Fibroblast of pulmonary artery (primary cell): ENCODE data around the gene MBP.
A peak's percentile ranks its signal among the peaks of the same experiment; 100 is the strongest.

Source experiments
- DNase-seq: peaks from one replicate; pipeline ENCODE4 v3.0.0-alpha.2; 2010; ENCODE audit warnings: low read depth
- H3K4me3 ChIP-seq: replicated peaks from 2 replicates; pipeline ENCODE4 v1.5.1; 2011; ENCODE audit warnings: low read depth, mild to moderate bottlenecking, control low read depth, low read length, moderate library complexity
- TF ChIP-seq, protein P1 (sequence below): IDR thresholded peaks from 2 replicates; pipeline ENCODE4 v1.5.1; 2011; ENCODE audit warnings: mild to moderate bottlenecking, control low read depth, low read length, inconsistent platforms; ENCODE audit errors: missing control alignments

Gene MBP

DNA sequence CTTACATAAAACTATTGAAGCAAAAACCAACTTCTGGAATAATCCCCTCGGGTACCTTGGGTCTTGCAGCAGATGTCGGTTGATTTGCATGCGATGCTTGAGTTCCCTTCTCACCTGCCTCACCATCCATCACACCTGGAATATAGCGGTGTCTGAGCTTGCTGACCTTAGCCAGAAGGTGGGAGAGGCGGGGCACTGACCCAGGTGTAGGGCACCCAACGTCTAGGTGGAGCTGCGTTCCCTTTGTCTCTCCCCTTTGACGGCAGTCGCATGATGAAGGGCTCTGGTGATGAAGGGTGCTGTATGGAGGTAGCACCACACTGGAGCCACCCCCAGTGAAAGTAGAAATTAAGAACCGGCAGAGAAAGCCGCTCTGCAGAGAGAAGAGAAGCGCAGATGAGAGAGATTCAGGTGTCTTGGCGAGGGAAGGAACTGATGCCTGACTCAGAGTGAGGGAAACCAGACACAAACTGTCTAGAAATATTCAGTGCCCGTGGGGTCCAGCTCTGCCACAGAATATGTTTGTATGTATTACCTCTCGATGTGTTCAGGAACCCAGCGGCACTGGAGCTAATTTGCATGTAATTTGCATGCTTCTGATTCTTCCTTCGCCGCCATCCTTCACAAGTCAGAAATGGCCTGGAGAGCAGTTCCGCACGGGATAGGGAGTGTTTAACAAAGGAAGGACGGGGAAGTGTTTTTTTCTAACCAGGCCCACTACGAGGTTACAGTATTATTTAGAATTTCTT is 19.4 kb upstream of the MBP start:
- TF ChIP-seq, protein P1, sequence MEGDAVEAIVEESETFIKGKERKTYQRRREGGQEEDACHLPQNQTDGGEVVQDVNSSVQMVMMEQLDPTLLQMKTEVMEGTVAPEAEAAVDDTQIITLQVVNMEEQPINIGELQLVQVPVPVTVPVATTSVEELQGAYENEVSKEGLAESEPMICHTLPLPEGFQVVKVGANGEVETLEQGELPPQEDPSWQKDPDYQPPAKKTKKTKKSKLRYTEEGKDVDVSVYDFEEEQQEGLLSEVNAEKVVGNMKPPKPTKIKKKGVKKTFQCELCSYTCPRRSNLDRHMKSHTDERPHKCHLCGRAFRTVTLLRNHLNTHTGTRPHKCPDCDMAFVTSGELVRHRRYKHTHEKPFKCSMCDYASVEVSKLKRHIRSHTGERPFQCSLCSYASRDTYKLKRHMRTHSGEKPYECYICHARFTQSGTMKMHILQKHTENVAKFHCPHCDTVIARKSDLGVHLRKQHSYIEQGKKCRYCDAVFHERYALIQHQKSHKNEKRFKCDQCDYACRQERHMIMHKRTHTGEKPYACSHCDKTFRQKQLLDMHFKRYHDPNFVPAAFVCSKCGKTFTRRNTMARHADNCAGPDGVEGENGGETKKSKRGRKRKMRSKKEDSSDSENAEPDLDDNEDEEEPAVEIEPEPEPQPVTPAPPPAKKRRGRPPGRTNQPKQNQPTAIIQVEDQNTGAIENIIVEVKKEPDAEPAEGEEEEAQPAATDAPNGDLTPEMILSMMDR: no peak
- DNase-seq: no peak
- no peak overlapping the region for H3K4me3 ChIP-seq

DNA sequence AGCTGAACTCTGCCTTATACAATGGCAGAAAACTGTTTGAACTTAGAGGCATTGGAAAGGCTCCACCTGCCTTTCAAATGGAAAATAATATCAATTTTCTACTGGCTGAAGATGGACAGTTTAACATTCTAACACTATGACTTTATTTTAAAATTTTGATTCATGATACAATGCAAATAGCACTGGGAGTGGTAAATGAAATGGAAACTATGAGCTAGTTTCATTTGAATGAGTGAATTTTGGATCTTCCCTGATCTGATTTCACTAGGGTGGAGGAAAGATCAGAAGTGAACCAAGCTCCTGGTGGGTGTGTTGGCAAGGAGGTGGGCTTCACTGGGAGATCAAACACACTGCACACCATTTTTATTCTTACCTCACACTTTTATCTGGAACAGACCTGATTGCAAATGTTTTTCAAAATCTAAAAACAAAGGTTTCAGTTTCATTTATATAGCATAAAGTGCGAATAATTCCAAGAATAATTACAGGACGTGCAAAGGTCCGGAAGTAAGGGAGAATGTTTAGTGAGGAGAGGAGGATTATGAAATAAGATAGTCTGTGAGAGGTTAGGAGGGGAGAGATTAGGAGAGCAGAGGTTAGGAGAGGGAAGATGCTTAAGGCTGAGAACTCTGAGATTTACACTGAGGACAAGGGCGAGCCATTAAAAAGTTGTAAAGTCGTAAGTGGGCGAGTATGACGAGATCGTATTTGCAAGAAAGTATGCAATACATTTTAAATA is 18.6 kb upstream of the MBP start:
- TF ChIP-seq, protein P1: no peak
- DNase-seq: no peak
- no peak overlapping the region for H3K4me3 ChIP-seq

DNA sequence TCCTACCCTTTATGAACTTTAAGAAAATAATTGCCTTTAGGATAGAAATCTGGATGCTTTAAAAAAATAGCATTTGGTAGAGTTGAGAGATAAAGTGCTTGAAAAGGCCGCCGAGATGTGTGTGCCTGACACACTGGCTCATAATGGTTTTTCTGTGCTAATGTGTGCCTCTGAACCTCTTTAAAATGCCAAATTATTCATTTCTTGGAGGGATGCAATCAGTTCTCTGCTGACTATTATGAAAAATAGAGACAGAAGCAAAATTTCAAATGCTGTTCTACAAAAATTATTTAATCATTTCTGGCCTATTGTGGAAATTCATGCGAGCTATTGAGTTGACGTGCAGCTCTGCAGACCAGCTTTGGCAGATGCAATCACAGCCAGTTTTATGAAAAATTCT is 18.0 kb upstream of the MBP start:
- DNase-seq: no peak
- H3K4me3 ChIP-seq: no peak overlapping the region
- TF ChIP-seq, protein P1: no peak

DNA sequence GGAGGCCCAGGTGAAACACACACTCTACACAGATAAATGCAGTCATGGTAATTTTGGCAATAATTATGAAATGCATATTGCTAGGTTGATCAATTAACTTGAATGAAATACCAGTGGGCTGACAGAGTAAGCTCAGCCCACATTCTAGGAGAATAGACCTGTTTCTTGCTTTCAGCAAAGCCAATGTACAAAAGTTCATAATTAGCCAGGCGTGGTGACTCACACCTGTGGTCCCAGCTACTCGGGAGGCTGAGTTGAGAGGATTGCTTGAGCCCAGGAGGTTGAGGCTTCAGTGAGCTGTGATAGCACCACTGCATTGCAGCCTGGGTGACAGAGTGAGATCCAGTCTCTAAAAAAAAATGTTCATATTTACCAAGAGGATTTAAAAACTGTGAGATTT is 15.7 kb upstream of the MBP start:
- TF ChIP-seq, protein P1: no peak
- H3K4me3 ChIP-seq: no peak overlapping the region
- DNase-seq: no peak

DNA sequence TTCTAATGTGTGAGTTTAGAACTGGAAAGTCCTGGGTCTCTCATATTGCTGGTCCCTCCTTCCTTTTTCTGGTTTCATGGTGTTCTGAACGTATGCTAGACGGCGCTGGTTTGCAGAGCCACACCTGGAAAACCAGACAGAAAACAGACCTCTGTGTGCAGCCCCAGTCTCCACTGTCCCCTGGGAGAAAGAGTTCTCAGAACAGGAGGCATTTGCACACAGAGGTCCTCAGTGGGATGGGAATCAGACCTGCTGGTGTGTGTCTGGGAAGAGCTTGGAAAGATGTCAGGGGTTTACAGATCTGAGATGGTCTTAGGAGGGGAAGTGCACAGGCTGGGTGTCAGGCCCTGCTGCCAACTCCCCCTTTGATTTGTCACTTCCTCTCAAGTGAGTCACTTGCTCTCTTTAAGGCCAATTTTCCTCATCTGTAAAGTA is 14.9 kb upstream of the MBP start:
- H3K4me3 ChIP-seq: no peak overlapping the region
- TF ChIP-seq, protein P1: no peak
- DNase-seq: peak; percentile 45

DNA sequence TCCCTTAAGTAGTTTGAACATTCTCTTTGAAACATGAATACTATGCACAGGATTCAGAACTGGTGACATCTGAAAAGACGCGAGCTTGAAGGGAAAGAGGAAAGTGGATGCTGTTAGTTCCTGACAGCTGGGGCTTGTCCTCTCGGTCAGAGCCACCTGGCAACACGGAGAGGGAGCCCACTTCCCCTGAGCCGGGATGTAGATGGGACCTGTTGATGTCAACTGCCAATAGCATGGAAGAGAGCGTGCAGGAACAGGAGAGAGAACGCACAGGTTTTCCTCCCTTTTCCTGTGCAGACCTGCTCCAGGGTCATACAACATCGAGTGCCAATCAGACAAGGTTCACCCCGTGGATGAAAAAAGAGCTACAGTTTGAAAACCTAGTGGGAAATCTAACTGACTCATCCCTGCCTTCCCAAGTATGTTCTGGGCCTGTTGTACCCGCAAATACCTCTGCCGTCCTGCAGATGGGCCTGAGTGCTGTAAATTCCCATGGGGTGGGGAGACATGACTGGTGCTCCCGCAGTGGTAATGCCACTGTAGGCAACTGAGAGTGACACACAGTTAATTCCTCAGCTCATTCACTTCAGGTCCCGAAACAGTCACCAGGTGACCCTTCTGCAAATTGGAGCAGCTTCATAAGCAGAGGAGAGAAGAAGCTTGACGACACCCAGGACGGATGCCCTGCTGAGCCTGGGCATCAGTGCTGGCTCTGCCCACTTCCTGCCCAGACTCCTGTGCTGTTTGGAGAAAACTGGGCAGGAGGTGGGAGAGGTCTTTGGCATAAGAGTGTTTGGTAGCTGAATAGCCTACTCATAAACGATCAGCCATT is 13.9 kb upstream of the MBP start:
- TF ChIP-seq, protein P1: no peak
- no peak overlapping the region for H3K4me3 ChIP-seq
- DNase-seq: no peak
